HG02759 (cell line): ENCODE data around the gene ADCY10.
"Not testable (repeated sequence)": the region's sequence is repeated elsewhere in the genome, so short reads cannot be mapped to it uniquely, and the experiment has no call there.

Experiments used
- ATAC-seq: cut with Tn5 transposase; IDR thresholded peaks from one replicate; pipeline ENCODE4 v1.9.1; 2021; ENCODE audit warnings: mild to moderate bottlenecking, moderate library complexity; ENCODE audit not compliant: unreplicated experiment

The ADCY10 gene, protein sequence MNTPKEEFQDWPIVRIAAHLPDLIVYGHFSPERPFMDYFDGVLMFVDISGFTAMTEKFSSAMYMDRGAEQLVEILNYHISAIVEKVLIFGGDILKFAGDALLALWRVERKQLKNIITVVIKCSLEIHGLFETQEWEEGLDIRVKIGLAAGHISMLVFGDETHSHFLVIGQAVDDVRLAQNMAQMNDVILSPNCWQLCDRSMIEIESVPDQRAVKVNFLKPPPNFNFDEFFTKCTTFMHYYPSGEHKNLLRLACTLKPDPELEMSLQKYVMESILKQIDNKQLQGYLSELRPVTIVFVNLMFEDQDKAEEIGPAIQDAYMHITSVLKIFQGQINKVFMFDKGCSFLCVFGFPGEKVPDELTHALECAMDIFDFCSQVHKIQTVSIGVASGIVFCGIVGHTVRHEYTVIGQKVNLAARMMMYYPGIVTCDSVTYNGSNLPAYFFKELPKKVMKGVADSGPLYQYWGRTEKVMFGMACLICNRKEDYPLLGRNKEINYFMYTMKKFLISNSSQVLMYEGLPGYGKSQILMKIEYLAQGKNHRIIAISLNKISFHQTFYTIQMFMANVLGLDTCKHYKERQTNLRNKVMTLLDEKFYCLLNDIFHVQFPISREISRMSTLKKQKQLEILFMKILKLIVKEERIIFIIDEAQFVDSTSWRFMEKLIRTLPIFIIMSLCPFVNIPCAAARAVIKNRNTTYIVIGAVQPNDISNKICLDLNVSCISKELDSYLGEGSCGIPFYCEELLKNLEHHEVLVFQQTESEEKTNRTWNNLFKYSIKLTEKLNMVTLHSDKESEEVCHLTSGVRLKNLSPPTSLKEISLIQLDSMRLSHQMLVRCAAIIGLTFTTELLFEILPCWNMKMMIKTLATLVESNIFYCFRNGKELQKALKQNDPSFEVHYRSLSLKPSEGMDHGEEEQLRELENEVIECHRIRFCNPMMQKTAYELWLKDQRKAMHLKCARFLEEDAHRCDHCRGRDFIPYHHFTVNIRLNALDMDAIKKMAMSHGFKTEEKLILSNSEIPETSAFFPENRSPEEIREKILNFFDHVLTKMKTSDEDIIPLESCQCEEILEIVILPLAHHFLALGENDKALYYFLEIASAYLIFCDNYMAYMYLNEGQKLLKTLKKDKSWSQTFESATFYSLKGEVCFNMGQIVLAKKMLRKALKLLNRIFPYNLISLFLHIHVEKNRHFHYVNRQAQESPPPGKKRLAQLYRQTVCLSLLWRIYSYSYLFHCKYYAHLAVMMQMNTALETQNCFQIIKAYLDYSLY (N-terminal part only)

DNA sequence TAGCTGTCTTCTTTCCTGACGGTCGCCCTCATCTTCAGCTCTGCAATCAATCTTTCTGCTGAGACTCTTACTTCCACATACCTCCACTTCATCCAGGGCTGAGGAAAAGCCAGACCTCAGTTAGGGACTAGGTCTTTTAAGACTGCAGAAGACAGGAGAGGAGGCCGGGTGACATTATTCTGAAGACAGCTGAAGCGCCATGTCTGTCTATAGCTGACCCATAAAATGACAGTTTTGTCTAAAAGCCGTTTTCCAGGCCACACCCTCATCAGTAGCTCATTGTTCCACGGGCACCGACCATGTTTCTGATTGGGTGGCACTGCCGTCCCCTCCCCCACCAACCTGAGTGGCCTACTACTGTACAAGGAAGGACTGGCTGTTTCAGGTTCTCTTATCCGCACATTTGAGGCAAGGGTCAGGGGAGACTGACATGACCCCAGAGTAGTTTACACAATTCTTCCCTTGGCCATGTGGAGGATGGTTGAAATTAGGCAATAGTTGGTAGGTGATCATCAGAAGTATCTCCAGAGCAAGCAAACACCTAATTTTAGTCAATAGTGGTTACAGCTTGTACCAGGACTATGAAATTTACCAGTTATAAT lies at the start of gene ADCY10:
Gene ADCY10 (minus strand): TSS at position 240 of the 602 bp plus-strand sequence. CDS start 8,994 bp downstream, outside the sequence.
- no peak for ATAC-seq

DNA sequence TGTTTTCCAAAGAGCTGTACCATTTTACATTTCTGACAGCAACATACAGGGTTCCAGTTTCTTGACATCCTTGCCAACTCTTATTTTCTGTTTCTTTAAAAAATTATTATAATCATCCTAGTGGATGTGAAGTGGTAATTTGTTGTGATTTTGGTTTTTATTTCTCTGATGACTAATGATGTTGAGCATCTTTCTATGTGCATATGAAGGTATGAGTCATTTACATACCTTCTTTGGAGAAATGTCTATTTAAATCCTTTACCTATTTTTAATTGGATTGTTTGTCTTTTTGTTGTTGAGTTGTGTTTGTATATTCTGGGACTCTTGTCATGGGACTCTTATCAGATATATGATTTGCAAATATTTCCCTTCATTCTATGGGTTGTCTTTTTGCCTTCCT lies 43.8 kb upstream of the ADCY10 start:
- no peak for ATAC-seq

DNA sequence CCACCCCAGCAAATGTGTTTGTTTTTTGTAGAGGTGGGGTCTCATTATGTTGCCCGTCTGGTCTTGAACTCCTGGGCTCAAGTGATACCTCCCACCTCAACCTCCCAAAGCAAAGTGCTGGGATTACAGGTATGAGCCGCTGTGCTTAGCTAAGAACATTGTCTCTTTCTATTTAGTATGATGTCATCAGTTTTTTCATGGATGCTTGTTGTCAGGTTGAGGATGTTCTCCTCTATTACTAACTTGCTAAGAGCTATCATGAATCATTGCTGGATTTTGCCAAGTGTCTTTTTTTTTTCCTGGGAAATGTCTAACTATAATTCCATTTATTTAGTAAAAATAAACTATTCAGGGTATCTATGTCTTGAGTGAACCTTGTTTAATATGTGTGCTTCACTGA lies 42.0 kb upstream of the ADCY10 start:
- no peak for ATAC-seq

DNA sequence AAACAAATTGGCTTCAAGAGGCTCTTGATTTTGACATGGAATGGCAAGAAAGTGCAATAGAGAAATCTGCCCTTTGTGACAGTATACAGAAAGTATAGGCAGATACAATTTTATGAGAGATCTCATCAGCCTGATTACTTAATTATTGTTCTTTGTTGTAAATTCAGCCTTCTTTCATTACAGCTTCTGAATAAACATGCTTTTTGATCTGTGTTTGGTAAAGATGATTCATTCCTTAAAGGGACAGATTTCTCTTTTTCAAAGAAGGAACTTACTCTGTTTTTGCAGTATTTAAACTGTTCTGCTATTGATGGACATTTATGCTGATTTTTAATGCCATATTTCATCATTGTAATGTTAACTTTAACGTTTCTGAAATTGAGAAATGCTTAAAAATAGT lies 36.6 kb upstream of the ADCY10 start:
- no peak for ATAC-seq

DNA sequence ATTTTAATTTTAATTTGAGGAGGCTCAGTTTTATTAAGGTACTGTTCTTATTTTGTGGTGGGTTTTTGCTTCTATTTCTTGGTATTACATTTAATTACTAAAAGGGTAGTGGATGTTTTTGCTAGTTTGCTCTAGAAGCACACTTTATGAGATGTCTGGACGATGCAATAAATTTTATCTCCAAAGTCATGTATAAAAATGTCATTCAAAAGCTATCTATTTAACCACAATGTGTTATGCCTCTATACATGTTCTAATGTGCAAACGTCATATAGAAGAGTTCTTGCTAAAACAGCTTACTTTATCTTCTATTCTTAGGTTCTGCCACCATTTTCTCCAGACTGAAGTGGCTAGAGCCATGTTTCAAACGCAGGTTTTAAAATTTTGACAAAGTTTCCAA lies 35.9 kb upstream of the ADCY10 start:
- no peak for ATAC-seq

DNA sequence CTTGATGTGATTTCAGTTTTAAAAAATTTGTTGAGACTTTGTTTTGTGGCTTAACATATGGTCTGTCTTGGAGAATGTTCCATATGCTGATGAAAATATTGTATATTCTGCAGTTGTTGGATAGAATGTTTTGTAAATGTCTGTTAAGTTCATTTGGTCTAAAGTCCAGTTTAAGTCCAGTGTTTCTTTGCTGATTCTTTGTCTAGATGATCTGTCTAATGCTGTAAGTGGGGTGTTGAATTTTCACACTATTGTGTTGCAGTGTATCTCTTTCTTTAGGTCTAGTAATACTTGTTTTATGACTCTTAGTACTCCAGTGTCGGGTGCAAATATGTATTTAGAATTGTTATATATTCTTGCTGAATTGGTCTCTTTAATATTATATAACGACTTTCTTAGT lies 33.8 kb upstream of the ADCY10 start:
- ATAC-seq, result no peak

DNA sequence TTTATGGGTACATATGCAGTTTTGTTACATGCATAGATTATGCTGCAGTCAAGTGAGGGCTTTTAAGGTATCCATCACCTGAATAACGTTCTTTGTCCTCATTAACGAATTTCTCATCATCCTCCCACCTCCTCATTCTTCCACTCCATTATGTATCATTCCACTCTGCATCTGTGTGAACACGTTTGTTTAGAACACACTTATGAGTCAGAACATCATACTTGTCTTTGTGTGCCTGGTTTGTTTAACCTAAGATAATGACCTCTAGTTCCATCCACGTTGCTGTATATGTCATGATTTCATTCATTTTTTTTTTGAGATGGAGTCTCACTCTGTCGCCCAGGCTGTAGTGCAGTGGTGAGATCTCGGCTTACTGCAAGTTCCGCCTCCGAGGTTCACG lies 29.6 kb upstream of the ADCY10 start:
- no peak for ATAC-seq

DNA sequence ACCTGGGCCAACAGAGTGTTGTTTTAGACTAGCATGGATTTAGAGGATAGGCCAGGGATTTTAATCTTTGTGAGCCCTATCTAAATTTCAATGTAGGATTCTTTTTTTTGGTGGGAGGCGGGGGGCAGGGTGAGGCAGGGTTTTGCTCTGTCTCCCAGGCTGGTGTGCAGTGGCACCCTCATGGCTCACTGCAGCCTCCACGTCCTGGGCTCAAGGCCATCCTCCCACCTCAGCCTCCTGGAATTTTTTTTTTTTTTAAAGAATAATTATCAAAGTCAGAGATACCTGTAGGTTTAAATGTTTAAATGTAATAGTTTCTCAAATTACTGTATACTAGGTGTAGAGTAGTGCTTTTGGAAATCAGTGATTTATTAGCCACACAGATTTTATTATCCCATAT lies 26.3 kb upstream of the ADCY10 start:
- ATAC-seq, result no peak

DNA sequence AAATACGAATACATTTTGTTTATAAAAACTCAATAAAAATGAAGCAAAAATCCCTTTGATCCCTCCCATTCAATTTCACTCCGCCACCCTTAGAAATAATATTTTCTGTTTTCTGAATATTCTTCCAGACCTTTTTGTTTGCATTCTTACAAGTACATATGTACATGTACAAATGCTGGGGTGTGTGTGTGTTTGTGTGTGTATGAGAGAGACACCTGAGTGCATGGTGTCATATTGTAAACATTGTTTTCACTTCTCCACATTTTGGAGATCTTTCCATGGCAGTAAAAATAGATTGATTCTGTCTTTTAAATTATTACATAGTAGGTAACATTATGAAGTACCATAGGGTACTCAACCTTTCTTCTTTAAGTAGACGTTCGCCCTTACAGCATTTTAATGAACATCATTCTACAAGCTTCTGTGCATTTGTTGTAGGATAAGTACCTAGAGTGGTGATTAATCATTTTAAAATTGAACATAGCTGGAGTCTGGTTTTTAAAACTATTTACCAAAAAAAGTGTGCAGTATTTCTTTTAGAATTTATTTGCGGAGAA lies 24.2 kb upstream of the ADCY10 start:
- ATAC-seq, result no peak

DNA sequence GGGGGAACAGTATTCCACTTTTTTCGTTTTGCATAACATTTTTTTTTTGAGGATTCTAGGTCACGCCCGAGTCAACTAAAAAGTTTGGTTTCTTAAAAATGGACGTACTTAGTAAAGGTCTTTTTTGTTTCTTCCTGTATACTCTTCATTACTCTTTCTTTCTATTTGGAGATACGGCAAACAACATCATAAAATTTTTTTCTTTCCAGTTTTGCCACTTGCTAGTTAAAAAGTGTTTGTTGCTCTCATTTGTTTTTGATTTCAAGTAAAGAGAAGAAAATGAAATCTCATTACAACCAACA lies 23.7 kb upstream of the ADCY10 start:
- no peak for ATAC-seq

DNA sequence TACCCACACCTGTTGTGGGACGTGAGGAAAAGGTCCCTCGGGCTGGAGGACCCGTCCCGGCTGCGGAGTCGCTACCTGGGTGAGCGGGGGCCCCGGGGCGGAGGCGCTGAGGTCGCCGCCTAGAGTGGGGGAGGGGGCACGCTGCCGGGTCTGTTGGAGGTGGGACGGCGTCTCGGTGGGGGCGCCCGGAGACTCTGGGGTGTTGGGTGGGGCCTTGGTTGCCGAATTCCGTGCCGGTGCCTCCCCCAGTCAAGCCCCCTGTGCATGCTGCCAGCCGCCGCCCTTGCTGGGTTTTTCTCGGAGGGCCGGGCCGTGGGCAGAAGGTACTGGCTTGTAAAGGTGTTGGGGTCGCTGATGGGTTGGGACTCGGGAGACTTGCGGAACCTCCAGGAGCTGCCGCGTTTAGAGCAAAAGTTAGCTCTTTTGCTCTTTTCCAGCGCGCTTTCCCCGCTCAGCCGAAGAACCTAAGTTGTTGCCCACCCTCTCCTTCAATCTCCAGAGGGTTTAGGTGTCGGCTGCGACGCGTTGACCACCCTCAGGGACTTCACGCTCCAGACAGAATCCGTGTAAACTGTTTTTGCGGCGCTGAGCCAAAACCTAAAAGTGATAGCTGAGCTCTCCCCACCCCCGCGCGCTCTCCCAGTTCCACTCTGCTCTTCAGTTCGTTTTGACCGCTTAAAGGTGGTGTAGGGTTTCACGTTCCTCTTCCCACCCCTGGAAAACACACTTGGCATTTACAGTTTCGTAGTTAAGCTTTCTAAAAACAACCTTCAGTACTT lies 23.2 kb upstream of the ADCY10 start, which contains the start of gene MPC2:
Gene MPC2 (minus strand): TSS at position 143 of the 779 bp plus-strand sequence. CDS start 1,231 bp downstream, outside the sequence.
- ATAC-seq, result peak; percentile 18

DNA sequence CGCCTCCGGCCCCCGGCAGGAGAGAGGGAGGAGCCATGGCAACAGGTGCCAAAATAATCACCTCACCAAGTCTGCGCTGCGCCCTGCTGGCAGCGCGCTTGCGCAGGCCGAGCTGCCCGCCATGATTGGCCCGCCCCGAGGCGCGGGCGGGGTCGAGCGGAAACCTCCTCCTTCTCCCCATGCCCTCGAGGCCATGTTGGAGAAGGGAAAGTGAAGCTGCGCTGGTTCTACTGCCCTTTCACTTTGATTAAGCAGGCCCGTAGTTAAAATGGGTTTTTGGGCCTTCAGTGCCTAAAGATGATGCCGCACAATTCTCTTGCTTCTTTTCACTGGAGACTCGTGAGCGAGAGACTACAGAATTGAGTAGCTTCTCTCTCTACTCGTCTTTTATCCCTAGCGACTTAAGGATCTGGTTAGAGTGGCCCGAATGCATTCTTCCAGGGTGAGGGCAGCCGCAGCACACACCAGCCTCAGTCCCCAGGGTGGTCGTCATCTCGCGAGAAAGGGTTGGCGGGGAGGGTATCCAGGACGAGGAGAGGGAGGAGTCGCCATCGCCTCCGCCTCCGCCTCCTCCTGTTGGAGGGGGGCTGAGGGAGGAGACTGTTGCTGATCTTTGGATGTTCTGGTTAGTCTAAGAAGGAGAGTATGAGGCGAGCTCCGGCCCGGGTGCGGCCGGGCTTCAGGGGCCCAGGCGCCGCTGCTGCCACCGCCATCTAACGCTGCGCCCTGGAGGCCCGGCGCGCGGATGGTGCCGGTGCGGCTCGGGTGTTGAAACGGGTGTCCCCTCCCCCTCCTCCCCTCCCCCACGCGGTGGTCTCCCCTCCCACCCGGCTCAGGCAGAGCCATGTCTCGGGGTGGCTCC lies 22.4 kb upstream of the ADCY10 start, which contains the start of gene DCAF6:
Gene DCAF6 (plus strand): TSS at position 616 of the 862 bp plus-strand sequence. CDS start 229 bp downstream, at position 845.
- ATAC-seq, result peak; percentile 80

DNA sequence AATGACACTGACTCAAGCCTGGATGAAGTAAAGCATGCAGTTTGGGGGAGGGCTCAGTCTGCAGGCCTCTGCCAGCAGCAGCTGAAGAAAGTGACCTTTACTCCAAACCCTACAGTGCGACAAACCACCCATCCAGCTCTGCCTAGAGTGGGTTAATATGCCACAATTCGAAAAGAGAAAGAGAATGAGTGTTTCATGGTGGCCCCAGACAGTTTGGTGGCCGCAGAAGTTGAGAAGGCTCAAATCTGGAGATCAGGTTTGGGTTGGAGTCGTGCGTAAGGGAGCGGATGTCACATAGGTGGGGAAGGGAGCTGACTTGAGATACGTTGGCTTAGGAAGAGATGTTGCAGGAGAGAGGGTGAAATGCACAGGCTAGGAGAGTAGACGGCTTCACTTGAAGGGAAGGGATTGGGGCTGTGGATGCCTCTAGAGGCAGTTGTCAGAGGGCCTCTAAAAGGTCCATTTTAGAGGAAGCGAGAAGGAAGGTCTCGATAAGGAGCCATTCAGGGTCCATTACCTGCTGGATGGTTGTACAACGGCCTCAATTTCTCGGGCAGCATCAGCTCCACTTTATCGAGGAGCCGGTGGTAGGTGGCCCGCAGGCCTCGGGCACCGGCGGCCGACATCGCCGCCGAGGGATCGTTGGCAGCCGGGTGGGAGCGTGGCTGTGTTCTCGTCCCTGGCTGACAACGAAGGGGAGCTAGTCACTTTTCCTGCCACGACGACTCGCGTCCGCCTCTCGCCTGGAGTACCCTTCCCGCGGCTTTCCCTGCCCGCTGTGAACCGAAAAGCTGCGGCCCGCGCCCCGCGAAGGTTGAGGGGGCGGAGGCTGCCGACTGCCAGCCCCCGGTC lies 21.5 kb upstream of the ADCY10 start:
- peak; percentile 3 for ATAC-seq

DNA sequence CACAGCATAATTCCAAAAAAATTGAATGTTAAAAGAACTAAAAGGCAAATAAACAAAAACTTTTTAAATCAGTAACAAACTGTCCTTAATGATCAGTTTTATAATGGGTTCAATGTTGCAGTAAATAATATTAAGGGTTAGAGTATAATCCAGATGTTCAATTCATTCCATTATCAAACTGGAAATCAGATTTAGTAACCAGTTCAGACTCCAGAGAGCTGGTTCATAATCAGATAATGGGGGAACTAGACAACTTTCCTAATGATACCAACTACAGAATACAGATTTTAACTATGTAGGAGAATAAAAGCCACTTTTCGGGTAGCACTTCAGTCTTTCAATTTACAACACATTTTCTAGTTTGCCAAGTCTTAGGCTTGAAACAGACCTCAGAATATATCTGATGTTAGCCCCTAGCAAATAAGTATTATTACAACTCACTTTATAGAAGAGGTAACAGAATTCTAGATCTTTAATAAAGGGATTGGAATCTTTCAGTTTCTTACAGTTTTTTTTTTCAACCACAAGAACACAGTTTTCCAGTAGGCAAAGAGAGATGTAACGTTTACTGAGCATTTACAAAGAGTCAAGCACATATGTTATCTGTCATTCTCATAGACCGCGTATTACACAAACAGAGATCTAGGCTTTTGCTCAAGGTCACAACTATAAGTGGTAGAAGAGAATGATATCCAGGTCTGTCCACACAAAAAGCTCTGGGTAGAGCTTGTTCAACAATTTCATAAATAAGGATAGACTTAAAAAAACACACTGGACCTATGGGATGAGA lies 20.7 kb upstream of the ADCY10 start:
- no peak for ATAC-seq

DNA sequence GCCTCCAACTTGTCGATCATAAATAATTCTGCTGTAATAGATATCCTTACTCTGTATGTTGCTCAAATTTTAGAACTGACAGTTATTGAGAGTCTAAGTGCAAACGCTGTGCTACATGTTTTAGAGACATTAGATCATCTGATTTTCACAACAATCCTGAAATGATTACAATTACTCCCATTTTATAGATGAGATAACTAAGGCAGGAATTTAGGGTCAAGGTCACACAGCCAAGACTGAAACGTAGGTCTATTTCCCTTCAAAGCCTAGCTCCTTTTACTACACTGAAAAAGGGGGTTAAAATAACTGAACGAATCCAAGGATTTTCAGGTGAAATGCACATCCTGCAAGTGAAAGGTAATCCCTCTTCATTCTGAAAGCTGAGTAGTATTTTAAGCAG lies 19.9 kb upstream of the ADCY10 start:
- ATAC-seq, result no peak

DNA sequence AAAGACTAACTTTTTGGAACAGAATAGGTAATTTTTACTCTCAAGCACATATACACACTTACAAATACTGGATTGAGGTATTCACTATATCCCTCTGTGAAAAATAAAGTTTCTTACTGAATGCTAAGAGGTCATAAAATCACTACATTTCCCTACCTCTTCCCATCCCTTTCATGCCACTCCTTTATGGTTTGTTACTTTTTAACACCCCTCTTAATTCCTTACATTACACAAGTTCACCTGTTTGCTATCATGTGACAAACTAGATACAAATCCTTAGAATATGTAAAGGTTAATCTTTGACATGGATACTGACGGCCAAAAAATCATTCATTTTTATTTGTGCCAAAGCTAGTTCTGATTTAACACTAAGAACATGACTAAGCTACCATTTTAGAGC lies 15.8 kb upstream of the ADCY10 start:
- ATAC-seq, result no peak

DNA sequence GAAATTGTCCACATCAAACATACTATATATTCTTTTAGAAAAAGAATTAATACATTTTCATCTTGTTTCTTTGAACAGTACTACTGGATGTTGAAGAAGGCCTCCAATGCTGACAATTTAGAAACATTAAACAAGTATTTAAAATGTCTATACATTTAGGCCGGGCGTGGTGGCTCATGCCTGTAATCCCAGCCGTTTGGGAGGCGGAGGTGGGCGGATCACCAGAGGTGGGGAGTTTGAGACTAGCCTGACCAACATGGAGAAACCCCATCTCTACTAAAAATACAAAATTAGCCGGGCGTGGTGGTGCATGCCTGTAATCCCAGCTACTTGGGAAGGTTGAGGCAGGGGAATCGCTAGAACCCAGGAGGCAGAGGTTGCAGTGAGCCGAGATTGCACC lies 15.0 kb upstream of the ADCY10 start:
- ATAC-seq, result not testable (repeated sequence)
